Activated gamma-delta T cell treated with Interleukin-2 at 50 U/mL for 16 hours (primary cell): ENCODE data around the gene BHMT2.

ENCODE experiments used
- DNase-seq: peaks from one replicate; pipeline ENCODE4 v3.0.0-alpha.2; 2020

The BHMT2 gene

DNA sequence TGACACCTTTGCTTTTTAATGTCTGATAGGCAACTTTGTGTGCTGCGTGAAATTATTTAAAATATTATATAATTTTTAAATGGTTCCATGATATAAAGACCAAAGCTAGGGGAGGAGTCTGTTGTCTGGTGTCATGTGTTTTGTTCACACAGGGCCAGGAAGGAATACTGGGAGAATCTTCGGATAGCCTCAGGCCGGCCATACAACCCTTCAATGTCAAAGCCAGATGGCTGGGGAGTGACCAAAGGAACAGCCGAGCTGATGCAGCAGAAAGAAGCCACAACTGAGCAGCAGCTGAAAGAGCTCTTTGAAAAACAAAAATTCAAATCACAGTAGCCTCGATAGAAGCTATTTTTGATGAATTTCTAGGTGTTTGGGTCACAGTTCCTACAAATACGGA is 61.2 kb downstream of the BHMT2 start:
- no peak for DNase-seq

DNA sequence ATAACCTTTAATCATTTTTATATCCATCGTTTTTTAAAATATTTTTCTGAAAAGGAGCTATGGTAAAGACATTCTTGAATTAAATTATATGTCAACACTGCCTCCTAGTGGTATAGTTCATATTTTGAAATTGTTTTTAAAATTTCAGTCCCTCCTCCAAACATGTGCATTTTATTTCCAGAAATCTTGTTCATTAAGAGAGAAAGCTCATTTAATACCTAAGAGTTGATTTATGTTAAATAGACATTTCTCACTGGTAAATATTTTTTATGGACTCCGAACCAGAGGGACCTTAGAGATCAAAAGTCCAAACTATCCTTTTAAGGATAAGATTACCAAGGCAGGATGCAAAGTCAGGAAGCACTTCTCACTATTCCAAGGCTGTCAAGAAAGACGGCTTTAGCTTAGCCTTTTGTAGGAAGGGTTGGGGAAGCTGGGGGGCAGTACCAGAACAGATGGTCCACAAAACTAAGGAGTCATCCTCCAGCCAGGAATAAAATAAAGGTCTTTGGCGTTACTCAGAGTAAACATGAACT is 63.6 kb downstream of the BHMT2 start:
- DNase-seq = no peak

DNA sequence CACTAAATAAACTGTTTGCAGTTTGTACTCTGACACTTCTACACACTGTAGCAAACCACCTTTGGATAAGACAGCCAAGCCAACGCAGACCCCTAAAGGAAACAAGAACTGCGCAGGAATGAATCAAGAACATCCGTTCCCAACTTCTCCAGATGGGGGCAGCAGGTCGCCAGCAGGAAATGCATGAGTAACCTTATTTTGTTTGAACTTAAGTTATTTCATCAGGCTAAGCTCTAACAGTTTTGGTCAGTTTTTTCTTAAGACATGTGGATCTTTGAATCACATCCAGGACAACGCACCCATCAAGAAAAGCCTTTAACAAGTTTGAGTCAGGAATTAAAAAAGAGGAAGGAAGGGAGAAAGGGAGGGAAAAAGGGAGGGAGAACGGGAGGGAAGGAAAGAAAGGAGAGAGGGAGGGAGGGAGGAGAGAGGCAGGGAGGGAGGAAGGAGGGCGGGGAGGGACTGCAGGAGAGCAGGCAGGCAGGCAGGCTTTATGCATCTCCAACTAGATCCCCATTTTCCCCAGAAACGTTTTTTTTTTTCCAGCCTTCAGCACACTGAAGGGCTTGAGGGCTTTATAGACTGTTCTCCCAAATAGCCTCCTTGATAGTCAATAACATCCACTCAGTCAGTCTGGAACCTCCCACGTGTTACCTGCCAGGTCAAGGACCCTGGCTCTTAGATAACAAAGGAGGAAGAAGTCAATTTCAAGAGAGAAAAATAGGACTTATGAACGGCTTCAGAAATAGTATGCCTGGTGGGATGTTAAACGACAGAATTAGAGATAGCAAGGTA is 64.3 kb downstream of the BHMT2 start:
- peak; percentile 62 for DNase-seq

DNA sequence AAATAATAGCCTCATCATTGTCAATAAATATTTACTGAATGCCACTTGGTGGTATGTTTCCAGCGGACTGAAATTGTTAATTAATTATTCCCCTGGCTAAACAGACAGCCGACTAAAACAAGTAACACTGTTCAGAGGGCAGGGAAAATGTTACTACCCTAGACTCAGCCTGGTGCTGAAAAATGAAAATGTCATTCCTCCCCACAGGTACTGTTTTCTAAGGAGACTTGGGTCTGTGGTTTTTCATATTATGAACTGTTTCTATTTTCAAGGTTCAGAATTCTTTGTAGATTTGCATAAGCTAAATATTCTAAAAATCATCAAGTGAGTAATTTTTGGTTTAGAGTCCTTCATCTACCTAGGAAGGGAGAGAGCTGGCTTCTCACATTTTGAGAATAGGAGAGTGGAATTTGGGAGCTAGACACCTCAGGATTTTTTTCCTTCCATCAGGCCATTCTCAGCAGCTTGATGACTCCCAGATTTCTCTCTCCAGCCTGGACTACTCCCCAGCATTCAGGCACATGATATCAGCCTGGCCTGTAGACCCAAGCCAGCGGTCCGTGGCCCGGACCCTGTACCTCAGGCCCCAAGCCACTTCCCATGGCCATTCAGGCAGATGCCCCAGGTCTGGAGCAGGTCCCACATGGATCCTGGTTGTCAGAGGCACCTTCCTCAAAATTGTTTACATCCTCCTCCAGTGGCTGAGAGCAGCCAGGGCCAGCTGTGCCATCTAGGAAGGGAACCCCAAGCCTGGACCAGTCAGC is 66.4 kb downstream of the BHMT2 start:
- no peak for DNase-seq

DNA sequence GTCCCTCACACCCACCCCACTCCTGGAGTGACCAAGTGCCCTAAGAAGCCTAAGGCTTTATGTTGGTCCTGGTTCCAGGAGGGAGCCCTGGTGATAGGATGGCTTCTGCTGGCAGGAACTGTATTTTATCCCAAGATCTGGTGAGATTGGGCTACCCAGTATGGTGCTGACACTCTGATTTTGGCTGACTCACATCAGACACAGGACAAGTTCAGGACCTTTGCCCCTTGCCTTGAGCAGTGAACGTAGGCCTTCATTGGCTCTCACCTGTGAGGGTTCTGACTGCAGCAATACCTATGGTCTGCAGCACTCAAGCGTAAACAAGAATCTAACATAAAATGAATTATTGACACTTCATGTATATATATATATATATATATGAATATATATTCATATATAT is 67.1 kb downstream of the BHMT2 start:
- DNase-seq = no peak
